ENCODE results near the gene CEP83. TPM values are rescaled to one million over a fixed set of nuclear protein-coding genes. Genes with fewer than 3 reads are reported as not detected.

CEP83 gene
- total RNA-seq, 1 donor from 2014 or later = 10.2 TPM

Other genes starting within 250 kb of the CEP83 start
- gene TMCC3, start 190.7 kb upstream of the CEP83 start, total RNA-seq = 10.3 and 19.4 TPM in 2 replicates